Measurements from ENCODE around the gene DLL1. TPM values are rescaled to one million over a fixed set of nuclear protein-coding genes. Genes with fewer than 3 reads are reported as not detected.

DLL1 gene
- total RNA-seq, 4 donors from 2014 or later = 7.3 to 16.6 (median 12.4) TPM

GRCh38 chr6:170243791-170244291, 47.0 kb downstream of the DLL1 start:
- no peak for ATAC-seq (ENCODE audit: low FRiP score)

GRCh38 chr6:170243386-170243785, 47.5 kb downstream of the DLL1 start:
- ATAC-seq (ENCODE audit: low FRiP score) = no peak
- DNase-seq (ENCODE audit: low spot score) = no peak
- TF ChIP-seq, protein P1, sequence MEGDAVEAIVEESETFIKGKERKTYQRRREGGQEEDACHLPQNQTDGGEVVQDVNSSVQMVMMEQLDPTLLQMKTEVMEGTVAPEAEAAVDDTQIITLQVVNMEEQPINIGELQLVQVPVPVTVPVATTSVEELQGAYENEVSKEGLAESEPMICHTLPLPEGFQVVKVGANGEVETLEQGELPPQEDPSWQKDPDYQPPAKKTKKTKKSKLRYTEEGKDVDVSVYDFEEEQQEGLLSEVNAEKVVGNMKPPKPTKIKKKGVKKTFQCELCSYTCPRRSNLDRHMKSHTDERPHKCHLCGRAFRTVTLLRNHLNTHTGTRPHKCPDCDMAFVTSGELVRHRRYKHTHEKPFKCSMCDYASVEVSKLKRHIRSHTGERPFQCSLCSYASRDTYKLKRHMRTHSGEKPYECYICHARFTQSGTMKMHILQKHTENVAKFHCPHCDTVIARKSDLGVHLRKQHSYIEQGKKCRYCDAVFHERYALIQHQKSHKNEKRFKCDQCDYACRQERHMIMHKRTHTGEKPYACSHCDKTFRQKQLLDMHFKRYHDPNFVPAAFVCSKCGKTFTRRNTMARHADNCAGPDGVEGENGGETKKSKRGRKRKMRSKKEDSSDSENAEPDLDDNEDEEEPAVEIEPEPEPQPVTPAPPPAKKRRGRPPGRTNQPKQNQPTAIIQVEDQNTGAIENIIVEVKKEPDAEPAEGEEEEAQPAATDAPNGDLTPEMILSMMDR (IDR thresholded peaks at IDR 0.05) = no peak

More at GRCh38 chr6:170243791-170244291, 47.0 kb downstream of the DLL1 start:
- DNase-seq (ENCODE audit: low spot score) = no peak
- TF ChIP-seq, protein P1 (IDR thresholded peaks at IDR 0.05) = no peak

DNA sequence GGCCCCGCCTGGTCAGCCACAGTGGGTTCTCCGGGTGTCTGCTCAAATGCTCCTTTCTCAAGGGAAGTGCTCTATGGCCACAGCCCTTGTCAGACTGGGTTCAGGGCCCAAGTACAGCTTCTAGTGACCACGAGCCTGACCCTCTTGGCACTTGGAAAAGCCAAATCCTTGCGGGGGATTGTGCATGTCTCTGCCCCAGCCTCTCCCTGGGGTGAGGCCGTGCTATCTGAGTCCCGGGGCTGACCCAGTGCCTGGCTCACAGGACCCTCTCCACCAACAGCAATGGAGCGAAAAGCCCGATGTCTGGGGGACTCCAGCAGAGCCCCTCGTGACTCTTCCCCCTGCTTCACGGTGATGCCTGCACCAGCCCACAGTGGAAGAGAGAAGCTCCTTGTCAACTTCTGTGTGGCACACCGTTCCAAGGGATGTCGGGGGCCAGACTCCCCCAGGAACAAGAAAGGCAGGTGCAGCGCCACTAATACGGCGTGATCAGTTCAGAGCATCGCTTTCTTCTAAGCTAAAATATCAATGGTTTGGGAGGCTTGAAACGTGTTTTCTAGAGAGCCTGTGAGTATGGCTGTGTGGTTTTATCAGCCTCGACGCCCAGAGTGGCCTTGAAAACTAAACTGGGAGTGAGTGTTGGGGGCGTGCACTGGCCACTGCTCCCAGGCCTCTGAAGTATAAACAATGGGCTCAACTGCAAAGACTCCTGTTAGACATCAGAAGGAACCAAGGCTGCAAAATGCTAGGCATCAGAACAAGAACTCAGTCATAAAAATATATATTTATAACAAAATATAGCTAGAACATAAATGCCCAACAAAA, 51.9 kb downstream of the DLL1 start:
- no peak for DNase-seq (ENCODE audit: low spot score)
- no peak for ATAC-seq (ENCODE audit: low FRiP score)
- TF ChIP-seq, protein P1 (IDR thresholded peaks at IDR 0.05) = no peak

- DNase-seq (ENCODE audit: low spot score) (no peak), ATAC-seq (ENCODE audit: low FRiP score) (no peak)
- TF ChIP-seq, protein P1 (IDR thresholded peaks at IDR 0.05) = no peak
These were observed 52.7 kb downstream of the DLL1 start for GRCh38 chr6:170237999-170238740.

DNA sequence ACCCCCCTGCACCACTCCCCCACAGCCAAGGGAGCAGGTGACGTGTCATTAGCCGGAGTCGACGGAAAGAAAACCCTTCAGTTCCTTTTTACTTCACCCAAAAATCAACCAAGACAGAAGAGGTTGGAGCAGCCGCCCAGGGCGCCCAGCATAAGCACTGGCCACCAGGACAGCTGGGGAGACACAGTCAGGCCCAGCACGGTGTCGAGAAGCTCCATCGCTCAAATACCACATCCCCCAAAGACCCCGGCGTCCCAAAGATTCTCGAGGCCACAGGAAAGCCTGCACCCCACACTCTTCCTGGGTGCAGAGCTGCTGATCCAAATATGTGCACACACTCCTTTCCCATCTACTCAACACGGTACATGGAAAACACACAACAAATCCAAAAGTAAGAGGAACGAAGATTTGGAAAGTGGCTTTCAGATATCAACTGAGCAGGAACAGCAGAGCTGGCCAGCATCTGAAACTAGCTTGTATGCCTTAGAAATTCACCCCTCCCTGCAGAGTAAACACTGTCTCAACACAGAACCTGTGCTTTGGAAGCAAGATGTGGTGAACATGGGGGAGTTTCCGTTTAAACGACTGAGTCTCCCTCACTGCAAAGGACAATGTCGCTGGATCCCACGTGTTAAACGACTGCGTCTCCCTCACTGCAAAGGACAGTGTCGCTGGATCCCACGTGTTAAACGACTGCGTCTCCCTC, 54.6 kb downstream of the DLL1 start:
- TF ChIP-seq, protein P1 (IDR thresholded peaks at IDR 0.05) = no peak
- DNase-seq (ENCODE audit: low spot score) = no peak
- ATAC-seq (ENCODE audit: low FRiP score) = no peak

DNA sequence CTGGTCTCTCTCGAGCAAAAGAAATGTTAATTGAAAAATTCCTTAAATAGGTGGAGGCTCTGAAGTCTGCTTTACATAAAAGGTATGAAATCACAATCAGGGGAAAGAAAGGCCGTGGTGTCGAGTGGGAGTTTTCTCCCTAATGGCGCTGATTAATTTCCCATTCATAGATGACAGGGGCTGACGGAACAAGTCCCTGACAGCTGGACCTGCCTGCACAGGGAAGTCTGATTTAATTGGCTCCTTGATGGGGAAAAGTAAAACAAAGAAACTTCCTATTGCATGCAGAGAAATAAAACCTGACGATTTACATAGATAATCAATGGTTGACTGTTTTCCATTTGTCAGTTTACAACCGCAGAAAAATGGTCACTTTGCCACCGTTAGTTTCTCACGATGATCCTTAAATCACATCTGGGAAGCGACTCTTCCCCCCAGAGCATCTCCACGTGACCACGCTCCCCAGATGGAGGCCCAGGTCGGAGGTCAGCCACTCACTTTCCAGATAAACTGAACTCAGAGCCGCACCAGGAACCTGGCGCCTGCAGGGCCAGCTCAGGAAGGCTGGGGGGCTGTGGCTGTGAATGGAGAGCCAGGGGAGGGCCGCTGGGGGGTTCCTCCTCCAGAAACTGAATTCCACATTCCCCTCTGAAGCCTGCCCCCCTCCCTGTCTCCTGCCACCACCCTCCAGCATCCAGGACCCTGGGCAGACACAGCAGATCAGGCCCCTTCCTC, 55.3 kb downstream of the DLL1 start:
- TF ChIP-seq, protein P1 (IDR thresholded peaks at IDR 0.05) = no peak
- no peak for ATAC-seq (ENCODE audit: low FRiP score)
- DNase-seq (ENCODE audit: low spot score) = no peak
